NCI-H1694 treated with DMSO at 0.1 percent for 48 hours (cell line): ENCODE results near the gene CASZ1.

Experiments
- DNase-seq: peaks from one replicate; lab custom pipeline; 2025; lab: John Stamatoyannopoulos, UW

The CASZ1 gene

GRCh38 chr1:10796029-10796944 is at the start of gene CASZ1:
Gene CASZ1, minus strand, starts transcription at chr1:10796646. Its CDS starts 102,757 bp downstream, at chr1:10693889.
- peak; percentile 75 for DNase-seq

- DNase-seq, result no peak
These were observed 47.3 kb upstream of the CASZ1 start for GRCh38 chr1:10843697-10844096.

- DNase-seq, result no peak
These were observed 44.7 kb upstream of the CASZ1 start for GRCh38 chr1:10841118-10841517.

- DNase-seq, result no peak
These were observed 42.8 kb upstream of the CASZ1 start for GRCh38 chr1:10839188-10839770.

GRCh38 chr1:10838541-10838940 is 42.1 kb upstream of the CASZ1 start:
- DNase-seq, result no peak

GRCh38 chr1:10836726-10837125 is 40.3 kb upstream of the CASZ1 start:
- DNase-seq, result no peak

- DNase-seq, result peak; percentile 25
These were observed 39.5 kb upstream of the CASZ1 start for GRCh38 chr1:10835822-10836421.

GRCh38 chr1:10835421-10835820 is 39.0 kb upstream of the CASZ1 start:
- DNase-seq, result no peak

- DNase-seq, result no peak
These were observed 38.4 kb upstream of the CASZ1 start for GRCh38 chr1:10834770-10835412.

GRCh38 chr1:10833630-10834557 is 37.4 kb upstream of the CASZ1 start:
- DNase-seq, result no peak

- DNase-seq, result no peak
These were observed 36.3 kb upstream of the CASZ1 start for GRCh38 chr1:10832703-10833102.

GRCh38 chr1:10830961-10831668 is 34.7 kb upstream of the CASZ1 start:
- DNase-seq, result no peak

GRCh38 chr1:10829965-10830515 is 33.6 kb upstream of the CASZ1 start:
- no peak for DNase-seq

GRCh38 chr1:10829067-10829818 is 32.8 kb upstream of the CASZ1 start:
- no peak for DNase-seq

GRCh38 chr1:10827377-10828333 is 31.2 kb upstream of the CASZ1 start:
- no peak for DNase-seq

- no peak for DNase-seq
These were observed 29.1 kb upstream of the CASZ1 start for GRCh38 chr1:10825592-10825991.

GRCh38 chr1:10824821-10825540 is 28.5 kb upstream of the CASZ1 start:
- DNase-seq, result no peak

- DNase-seq, result no peak
These were observed 26.6 kb upstream of the CASZ1 start for GRCh38 chr1:10823000-10823401.
